ENCODE results near the gene TAAR5.

TAAR5 gene

DNA sequence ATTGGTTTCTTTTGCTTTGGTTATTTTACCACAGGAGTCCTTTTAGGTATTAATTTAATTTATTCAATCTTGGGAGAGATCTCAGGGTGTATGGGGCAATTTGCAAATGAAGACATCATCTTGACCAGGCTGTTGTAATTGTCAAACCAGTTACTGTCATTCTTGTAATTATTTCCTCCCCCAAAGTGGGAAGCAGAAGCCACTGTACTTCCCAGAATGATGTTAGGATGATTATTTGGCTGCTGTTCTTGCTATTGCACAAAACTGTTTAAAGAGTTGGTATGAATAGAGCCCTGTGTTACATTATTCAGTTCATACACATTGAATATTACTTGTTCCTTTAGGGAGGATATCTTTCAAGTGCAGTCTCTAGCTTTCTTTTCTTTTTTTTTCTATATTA, 17.8 kb downstream of the TAAR5 start:
- no peaks in the 10 kb centered on the region for H3K27me3 ChIP-seq (replicated peaks; ENCODE audit: insufficient read depth, low read length)

DNA sequence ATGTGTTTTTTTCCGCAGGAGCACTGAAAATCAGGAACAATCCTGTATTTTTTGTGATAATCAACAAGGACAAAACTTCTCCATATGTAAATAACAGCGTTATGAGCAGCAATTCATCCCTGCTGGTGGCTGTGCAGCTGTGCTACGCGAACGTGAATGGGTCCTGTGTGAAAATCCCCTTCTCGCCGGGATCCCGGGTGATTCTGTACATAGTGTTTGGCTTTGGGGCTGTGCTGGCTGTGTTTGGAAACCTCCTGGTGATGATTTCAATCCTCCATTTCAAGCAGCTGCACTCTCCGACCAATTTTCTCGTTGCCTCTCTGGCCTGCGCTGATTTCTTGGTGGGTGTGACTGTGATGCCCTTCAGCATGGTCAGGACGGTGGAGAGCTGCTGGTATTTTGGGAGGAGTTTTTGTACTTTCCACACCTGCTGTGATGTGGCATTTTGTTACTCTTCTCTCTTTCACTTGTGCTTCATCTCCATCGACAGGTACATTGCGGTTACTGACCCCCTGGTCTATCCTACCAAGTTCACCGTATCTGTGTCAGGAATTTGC, 19.2 kb downstream of the TAAR5 start, which contains the start of gene TAAR6:
Gene TAAR6, plus strand, starts transcription at position 102 of the 557 bp plus-strand sequence. Its CDS starts 0 bp downstream, at position 102.
- TF ChIP-seq EZH2phosphoT487 (IDR thresholded peaks at IDR 0.05; ENCODE audit: low read length) = no peak
- no peak for TF ChIP-seq EZH2 (optimal IDR thresholded peaks at IDR 0.05; ENCODE audit: low read depth, low read length)
- TF ChIP-seq, protein P1, sequence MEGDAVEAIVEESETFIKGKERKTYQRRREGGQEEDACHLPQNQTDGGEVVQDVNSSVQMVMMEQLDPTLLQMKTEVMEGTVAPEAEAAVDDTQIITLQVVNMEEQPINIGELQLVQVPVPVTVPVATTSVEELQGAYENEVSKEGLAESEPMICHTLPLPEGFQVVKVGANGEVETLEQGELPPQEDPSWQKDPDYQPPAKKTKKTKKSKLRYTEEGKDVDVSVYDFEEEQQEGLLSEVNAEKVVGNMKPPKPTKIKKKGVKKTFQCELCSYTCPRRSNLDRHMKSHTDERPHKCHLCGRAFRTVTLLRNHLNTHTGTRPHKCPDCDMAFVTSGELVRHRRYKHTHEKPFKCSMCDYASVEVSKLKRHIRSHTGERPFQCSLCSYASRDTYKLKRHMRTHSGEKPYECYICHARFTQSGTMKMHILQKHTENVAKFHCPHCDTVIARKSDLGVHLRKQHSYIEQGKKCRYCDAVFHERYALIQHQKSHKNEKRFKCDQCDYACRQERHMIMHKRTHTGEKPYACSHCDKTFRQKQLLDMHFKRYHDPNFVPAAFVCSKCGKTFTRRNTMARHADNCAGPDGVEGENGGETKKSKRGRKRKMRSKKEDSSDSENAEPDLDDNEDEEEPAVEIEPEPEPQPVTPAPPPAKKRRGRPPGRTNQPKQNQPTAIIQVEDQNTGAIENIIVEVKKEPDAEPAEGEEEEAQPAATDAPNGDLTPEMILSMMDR (IDR thresholded peaks at IDR 0.05; ENCODE audit: low read length) = no peak
- H3K9ac ChIP-seq (ENCODE audit: low read length) = no peak within 1 kb of the TSS
- H3K4me1 ChIP-seq (ENCODE audit: low read length) = no peaks in the 10 kb centered on the region
- no peak within 1 kb of the TSS for H3K4me3 ChIP-seq (ENCODE audit: low read length)
- no peaks in the 10 kb centered on the region for H3K36me3 ChIP-seq (replicated peaks; ENCODE audit: insufficient read depth, low read length)
- H3K4me2 ChIP-seq (ENCODE audit: low read depth, low read length) = no peak within 1 kb of the TSS
- H3K9me2 ChIP-seq (replicated peaks; ENCODE audit: insufficient read depth, low read length) = no peaks in the 10 kb centered on the region
- no peaks in the 10 kb centered on the region for H3F3A ChIP-seq (ENCODE audit: insufficient read depth, low read length)
- H4K20me1 ChIP-seq (ENCODE audit: insufficient read depth, low read length) = no peaks in the 10 kb centered on the region
- no peak within 1 kb of the TSS for H3K27ac ChIP-seq (ENCODE audit: low read length)
- H2AFZ ChIP-seq (ENCODE audit: low read length) = no peak within 1 kb of the TSS
- no peaks in the 10 kb centered on the region for H3K79me2 ChIP-seq (ENCODE audit: low read length)
- H3K9me3 ChIP-seq (replicated peaks; ENCODE audit: insufficient read depth, low read length) = no peaks in the 10 kb centered on the region
- DNase-seq = no peak
- no peaks in the 10 kb centered on the region for H3K27me3 ChIP-seq (replicated peaks; ENCODE audit: insufficient read depth, low read length)

More for the DNA sequence above, 17.8 kb downstream of the TAAR5 start:
- no peak overlapping the region for H2AFZ ChIP-seq (ENCODE audit: low read length)
- H3K79me2 ChIP-seq (ENCODE audit: low read length) = no peaks in the 10 kb centered on the region
- no peaks in the 10 kb centered on the region for H3K4me1 ChIP-seq (ENCODE audit: low read length)
- H3K9me2 ChIP-seq (replicated peaks; ENCODE audit: insufficient read depth, low read length) = no peaks in the 10 kb centered on the region
- no peaks in the 10 kb centered on the region for H3K9me3 ChIP-seq (replicated peaks; ENCODE audit: insufficient read depth, low read length)
- no peak overlapping the region for H3K4me3 ChIP-seq (ENCODE audit: low read length)
- no peak overlapping the region for H3K27ac ChIP-seq (ENCODE audit: low read length)
- no peaks in the 10 kb centered on the region for H4K20me1 ChIP-seq (ENCODE audit: insufficient read depth, low read length)
- no peak for DNase-seq
- no peaks in the 10 kb centered on the region for H3K36me3 ChIP-seq (replicated peaks; ENCODE audit: insufficient read depth, low read length)
- TF ChIP-seq EZH2phosphoT487 (IDR thresholded peaks at IDR 0.05; ENCODE audit: low read length) = no peak
- TF ChIP-seq, protein P1 (IDR thresholded peaks at IDR 0.05; ENCODE audit: low read length) = no peak
- H3K4me2 ChIP-seq (ENCODE audit: low read depth, low read length) = no peak overlapping the region
- H3K9ac ChIP-seq (ENCODE audit: low read length) = no peak overlapping the region
- no peaks in the 10 kb centered on the region for H3F3A ChIP-seq (ENCODE audit: insufficient read depth, low read length)

DNA sequence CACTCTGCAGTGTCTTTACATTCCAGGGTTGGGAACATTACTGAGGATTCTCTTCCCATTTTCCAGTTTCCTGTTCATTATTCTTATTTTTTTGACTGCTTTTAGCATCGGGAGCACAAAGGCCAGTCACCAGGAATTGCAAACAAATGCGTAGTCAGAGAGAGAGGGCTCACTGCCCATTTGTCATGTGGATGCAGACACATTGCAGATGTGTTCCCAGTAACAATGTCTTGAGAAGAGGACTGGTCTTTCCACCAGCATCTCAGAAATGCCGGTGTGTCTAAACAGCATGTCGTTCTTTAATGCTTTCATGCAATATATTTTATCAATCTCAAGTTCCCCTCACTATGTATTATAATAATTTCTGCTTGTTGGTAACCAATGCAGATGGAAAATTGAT, 20.4 kb downstream of the TAAR5 start:
- no peak for DNase-seq
- no peak overlapping the region for H3K27ac ChIP-seq (ENCODE audit: low read length)
- H3F3A ChIP-seq (ENCODE audit: insufficient read depth, low read length) = no peaks in the 10 kb centered on the region
- H3K27me3 ChIP-seq (replicated peaks; ENCODE audit: insufficient read depth, low read length) = no peaks in the 10 kb centered on the region
- H2AFZ ChIP-seq (ENCODE audit: low read length) = no peak overlapping the region
- TF ChIP-seq EZH2 (optimal IDR thresholded peaks at IDR 0.05; ENCODE audit: low read depth, low read length) = no peak
- TF ChIP-seq, protein P1 (IDR thresholded peaks at IDR 0.05; ENCODE audit: low read length) = no peak
- no peak for TF ChIP-seq EZH2phosphoT487 (IDR thresholded peaks at IDR 0.05; ENCODE audit: low read length)
- H3K4me1 ChIP-seq (ENCODE audit: low read length) = no peaks in the 10 kb centered on the region
- H3K9ac ChIP-seq (ENCODE audit: low read length) = no peak overlapping the region
- no peak overlapping the region for H3K4me2 ChIP-seq (ENCODE audit: low read depth, low read length)
- no peaks in the 10 kb centered on the region for H3K9me2 ChIP-seq (replicated peaks; ENCODE audit: insufficient read depth, low read length)
- no peaks in the 10 kb centered on the region for H3K36me3 ChIP-seq (replicated peaks; ENCODE audit: insufficient read depth, low read length)
- no peaks in the 10 kb centered on the region for H3K9me3 ChIP-seq (replicated peaks; ENCODE audit: insufficient read depth, low read length)
- no peak overlapping the region for H3K4me3 ChIP-seq (ENCODE audit: low read length)
- H3K79me2 ChIP-seq (ENCODE audit: low read length) = no peaks in the 10 kb centered on the region
- no peaks in the 10 kb centered on the region for H4K20me1 ChIP-seq (ENCODE audit: insufficient read depth, low read length)
